ENCODE measurements around the gene TK2. TPM values are rescaled to one million over a fixed set of nuclear protein-coding genes. Genes with fewer than 3 reads are reported as not detected.

Gene TK2
- total RNA-seq, 1 donor from 2014 or later, result 44.2 TPM

DNA sequence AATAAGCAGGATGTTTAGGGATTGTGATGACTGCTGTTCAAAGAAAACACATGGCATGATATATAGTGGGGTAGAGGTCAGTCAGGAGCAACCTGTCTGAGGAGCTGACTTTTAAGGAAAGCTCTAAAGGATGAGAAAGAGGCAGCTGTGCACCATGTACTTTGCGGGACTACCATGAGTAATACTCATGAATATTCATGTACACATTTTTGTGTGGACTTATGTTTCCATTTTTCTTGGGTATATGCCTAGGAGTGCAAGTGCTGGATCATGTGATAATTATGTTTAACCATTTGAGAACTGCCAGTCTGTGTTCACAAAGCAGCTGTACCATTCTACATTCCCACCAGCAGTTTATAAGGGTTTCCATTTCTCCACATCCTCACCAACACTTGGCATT is 87.0 kb downstream of the TK2 start:
- intact Hi-C loops (cut with DNase I), result no loop called here
- ATAC-seq, result no peak
- DNase-seq (ENCODE audit: low spot score), result no peak

DNA sequence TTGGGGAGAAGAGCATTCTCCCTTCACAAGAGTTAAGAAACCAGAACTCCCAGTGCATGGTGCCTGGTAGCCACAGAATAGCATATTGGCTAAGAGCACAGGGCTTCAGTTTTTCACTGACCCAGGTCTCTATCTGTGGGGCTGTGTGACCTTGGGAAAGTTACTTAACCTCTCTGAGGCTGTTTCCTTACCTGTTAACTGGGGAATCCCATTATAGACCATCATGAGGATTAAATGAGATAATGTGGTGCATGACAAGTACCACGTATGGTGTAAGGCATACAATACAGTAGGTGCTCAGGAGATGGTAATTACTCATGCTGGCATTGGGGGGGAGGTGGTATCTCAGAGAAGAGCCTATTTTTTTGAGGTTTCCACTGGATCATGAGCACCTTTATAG is 89.2 kb downstream of the TK2 start:
- DNase-seq (ENCODE audit: low spot score) (no peak), ATAC-seq (no peak)
- intact Hi-C loops (cut with DNase I), result no loop called here

DNA sequence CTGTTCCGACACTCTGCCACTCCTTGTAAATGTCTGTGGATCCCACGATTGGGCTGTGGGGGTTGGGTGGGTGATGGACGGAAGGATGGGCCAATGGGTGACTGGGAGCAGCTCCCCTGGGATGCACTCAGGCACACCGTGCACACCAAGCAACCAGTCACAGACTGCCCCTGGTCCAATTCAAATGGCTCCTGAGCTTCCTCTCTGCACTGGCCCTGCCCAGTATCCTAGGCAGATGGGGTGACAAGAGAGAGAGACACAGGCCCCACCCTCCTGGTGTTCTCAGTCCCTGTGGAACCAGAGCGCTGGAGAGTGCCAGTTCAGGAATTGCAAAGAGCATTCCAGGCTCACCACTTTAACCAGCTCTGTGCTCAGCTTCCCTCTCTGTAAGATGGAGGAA is 90.0 kb downstream of the TK2 start:
- intact Hi-C loops (cut with DNase I), result no loop called here
- DNase-seq (ENCODE audit: low spot score), result peak; percentile 25
- ATAC-seq, result no peak

DNA sequence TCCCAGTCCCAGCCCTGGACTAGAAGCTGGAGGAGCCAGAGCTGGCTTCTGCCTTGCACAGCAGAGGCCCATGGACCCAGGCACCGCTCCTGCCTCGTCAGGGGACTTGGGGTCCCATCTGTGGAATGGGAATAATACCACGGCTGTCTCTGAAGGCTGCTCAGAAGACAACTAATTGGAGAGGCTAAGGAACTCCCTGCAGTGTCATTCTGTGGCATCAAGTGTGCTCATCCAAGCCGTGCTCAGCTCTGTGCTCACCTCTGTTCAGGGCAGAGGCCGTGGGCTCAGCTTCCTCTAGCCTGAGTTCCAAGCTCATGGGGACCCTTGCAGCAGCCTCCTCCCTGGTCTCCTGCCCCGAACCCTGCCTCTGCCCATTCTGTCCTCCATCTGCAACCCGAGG is 91.1 kb downstream of the TK2 start:
- DNase-seq (ENCODE audit: low spot score) (peak; percentile 36), ATAC-seq (no peak)
- intact Hi-C loops (cut with DNase I), result no loop called here

DNA sequence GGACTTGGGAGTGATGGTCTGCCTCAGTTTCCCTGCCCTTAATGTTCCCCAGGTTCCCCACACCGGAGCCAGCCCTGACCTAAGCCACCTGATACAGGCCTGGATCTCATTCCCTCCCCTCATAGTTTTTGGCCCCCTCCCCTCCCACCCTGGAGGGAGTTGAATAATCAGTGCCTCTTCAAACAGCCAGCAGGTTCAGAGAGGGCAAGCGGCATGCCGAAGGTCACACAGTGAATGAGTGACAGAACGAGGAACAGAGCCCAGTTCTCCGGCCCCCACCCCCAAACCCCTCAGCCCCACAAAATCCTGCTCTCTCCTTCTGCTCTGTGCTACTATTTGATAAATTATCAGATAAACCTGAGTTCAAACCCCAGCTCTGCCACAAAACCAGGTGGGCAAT is 91.6 kb downstream of the TK2 start:
- intact Hi-C loops (cut with DNase I), result no loop called here
- DNase-seq (ENCODE audit: low spot score) (peak; percentile 23), ATAC-seq (no peak)

Other genes starting within 250 kb of the TK2 start
- 108 TPM for gene CDH5, start 183.4 kb downstream of the TK2 start, total RNA-seq
- gene BEAN1, start 122.8 kb downstream of the TK2 start, total RNA-seq, result 1.8 TPM
- gene CKLF, start 2.5 kb upstream of the TK2 start, total RNA-seq, result 36.9 TPM
- gene CMTM1, start 16.3 kb upstream of the TK2 start, total RNA-seq, result 6.2 TPM
- gene CMTM2, start 29.3 kb upstream of the TK2 start, total RNA-seq, result 1.5 TPM
- 44.5 TPM for gene CMTM3, start 54.6 kb upstream of the TK2 start, total RNA-seq
- gene CMTM4, start 146.6 kb upstream of the TK2 start, total RNA-seq, result 17.8 TPM
- gene DYNC1LI2, start 201.5 kb upstream of the TK2 start, total RNA-seq, result 205 TPM

Measured in sciatic nerve (tissue), 2 donors.